NCI-H524 treated with DMSO at 0.1 percent for 48 hours (cell line): Measurements from ENCODE around the gene UBA5.
"Not testable (repeated sequence)": the region's sequence is repeated elsewhere in the genome, so short reads cannot be mapped to it uniquely, and the experiment has no call there.

Source experiments
- DNase-seq: peaks from one replicate; lab custom pipeline; 2025; lab: John Stamatoyannopoulos, UW

The UBA5 gene

GRCh38 chr3:132660052-132660810 is at the start of gene UBA5:
Gene UBA5, plus strand, starts transcription at chr3:132660329. Its CDS starts 209 bp downstream, at chr3:132660538.
- peak; percentile 66 for DNase-seq

GRCh38 chr3:132615301-132615700 is 44.8 kb upstream of the UBA5 start:
- not testable (repeated sequence) for DNase-seq

GRCh38 chr3:132615881-132616280 is 44.2 kb upstream of the UBA5 start:
- DNase-seq = no peak

DNA sequence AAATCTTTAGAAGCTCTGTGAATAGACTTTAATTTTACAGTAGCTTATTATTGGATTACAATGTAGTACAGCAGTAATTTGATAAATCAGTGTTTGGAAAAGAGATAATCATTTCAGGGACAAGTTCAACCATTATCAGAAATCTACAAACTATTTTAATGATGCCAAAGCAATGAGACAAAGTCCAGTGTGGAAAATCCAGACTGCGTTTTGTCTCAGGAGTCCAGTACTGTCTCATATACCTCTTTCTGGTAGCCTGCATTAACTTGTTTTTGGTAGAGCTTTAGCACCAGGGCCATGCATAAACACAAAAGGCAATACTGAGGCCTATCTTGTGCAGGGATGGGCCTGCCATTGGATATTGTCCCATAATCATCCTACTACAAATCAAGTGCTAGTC is 43.3 kb upstream of the UBA5 start:
- no peak for DNase-seq

DNA sequence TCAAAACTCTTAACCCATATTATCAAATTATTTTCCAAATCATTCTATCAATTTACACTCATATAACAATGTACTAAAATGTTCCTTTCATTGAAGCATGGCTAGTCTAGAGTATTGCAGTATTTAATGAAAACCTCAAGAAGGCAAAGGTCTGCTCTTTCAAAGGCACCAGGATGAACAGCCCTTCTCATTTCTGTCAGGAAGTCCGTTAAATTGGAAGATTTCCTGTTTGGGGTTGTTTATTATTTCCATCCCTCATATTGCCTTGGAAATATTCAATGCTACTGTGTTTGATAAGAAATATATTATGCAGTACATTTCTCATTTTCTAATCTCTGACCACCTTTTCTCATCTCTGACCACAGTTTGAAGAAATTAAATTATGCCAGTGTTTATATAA is 38.0 kb upstream of the UBA5 start:
- DNase-seq = no peak

GRCh38 chr3:132622761-132623160 is 37.4 kb upstream of the UBA5 start:
- no peak for DNase-seq

DNA sequence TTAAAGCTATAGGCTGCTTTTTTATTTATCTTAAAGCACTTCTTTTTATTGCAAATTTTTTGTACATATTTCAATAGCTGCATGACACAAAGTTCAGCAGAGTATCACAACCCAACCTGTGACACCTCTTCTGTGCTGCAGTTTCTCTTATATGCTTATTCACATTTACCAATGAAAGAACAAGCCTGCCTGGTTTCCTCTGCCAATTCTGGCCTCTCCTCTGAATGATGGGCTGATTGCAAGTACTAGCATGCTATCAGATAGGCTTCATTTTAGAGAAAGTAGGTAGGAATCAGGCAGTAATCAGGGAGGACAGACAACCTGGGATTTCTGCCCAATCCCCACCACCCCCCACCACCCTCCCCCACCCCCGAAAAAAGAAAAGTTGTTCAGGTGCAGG is 36.5 kb upstream of the UBA5 start:
- DNase-seq = no peak

DNA sequence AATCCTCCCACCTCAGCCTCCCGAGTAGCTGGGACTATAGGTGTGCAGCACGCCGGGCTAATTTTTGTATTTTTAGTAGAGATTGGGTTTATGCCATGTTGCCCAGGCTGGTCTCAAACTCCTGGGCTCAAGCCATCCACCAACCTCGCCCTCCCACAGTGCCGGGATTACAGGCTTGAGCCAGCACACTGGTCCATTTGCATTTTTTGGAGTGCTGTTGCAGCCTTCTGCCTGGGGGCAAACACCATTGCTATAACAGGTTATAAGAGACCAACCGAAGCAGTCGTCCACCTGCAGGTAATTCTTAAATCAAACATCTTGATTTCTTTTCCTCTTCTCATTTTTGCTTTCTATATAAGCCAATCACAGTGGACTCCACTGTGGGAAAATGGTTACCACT is 35.3 kb upstream of the UBA5 start:
- DNase-seq = no peak

GRCh38 chr3:132625613-132626012 is 34.5 kb upstream of the UBA5 start:
- DNase-seq = no peak

- no peak for DNase-seq
Measured at GRCh38 chr3:132626955-132627354, 33.2 kb upstream of the UBA5 start.

DNA sequence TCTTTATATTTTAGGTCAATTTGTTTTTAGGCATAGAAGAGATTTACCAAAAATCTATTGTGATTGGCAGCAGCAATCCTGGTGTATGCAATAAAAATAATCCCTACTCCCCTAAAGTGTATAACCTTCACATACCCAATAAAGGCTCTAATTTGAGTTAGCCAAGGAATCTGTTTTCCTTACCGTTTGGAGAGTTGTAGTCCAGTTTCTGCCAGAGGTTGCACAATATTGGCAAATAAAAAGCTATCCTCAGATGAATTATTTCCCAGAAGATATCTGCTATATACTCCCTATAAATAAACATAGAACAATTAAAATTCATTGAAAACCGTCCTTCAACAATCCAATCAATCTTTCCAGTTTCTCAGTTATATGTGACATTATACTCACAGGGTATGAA is 32.0 kb upstream of the UBA5 start:
- DNase-seq = no peak

- DNase-seq = no peak
Measured at GRCh38 chr3:132629928-132630327, 30.2 kb upstream of the UBA5 start.

DNA sequence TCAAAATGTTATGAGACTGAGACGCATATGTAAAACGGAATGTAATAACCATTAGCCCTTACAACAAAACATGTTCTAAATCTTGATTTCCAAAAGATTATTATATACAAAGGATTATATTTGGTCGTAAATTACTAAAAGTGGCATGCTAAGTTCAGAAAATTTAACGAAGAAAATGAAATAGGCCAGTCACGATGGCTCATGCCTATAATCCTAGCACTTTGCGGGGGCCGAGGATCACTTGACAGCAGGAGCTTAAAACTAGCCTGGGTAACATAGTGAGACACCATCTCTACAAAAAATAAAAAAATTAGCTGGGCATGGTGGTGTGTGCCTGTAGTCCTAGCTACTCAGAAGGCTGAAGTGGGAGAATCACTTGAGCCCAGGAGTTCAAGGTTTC is 29.5 kb upstream of the UBA5 start:
- DNase-seq = no peak

- DNase-seq = no peak
Measured at GRCh38 chr3:132635052-132635451, 25.1 kb upstream of the UBA5 start.

DNA sequence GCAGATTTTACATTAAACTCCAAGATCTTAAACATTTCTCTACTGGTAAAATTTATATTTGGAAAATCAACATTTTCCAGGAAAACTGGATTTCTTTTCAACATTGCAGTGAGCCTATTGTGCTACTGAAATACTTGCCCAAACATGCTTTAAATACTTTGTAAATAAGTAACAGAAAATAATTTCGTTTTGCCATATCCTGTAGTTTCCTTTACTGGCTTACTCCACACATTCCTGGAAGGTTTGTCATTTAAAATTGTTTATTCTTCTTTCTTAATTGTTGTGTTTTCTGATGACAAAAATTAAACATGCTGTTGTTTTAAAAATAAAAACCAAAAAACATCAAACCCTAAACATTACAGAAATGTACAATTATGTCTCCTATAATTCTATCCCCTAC is 22.5 kb upstream of the UBA5 start:
- DNase-seq = no peak

GRCh38 chr3:132638706-132639105 is 21.4 kb upstream of the UBA5 start:
- no peak for DNase-seq

DNA sequence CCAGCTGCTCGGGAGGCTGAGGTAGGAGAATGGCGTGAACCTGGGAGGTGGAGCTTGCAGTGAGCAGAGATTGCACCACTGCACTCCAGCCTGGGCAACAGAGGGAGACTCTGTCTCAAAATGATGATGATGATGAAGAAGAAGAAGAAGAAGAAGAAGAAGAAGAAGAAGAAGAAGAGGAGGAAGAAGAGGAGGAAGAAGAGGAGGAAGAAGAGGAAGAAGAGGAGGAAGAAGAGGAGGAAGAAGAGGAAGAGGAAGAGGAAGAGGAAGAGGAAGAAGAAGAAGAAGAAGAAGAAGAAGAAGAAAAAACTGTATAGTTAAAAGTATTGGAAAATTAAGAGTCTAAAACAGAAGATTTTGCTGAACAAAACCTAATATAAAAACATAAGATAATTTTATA is 18.7 kb upstream of the UBA5 start:
- DNase-seq = not testable (repeated sequence)

GRCh38 chr3:132641837-132642538 is 18.1 kb upstream of the UBA5 start:
- peak; percentile 22 for DNase-seq

DNA sequence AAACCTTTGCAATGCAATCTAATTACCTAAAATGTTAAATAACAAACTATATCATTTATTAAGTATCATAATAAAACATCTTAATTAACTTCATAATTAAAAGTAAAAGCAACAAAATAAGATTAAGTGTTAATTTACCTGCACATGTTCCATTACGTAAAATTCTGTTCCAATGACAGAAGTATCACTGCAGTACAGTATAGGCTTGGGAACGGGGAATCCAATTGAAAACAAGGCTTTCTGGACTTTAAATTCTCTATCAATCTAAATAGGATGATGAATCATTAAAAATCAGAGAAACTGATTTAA is 17.6 kb upstream of the UBA5 start:
- no peak for DNase-seq

- no peak for DNase-seq
Measured at GRCh38 chr3:132643366-132643765, 16.8 kb upstream of the UBA5 start.

- no peak for DNase-seq
Measured at GRCh38 chr3:132645058-132645457, 15.1 kb upstream of the UBA5 start.

- no peak for DNase-seq
Measured at GRCh38 chr3:132650153-132650552, 10.0 kb upstream of the UBA5 start.

- no peak for DNase-seq
Measured at GRCh38 chr3:132652640-132653270, 7.4 kb upstream of the UBA5 start.
